Activated naive CD4-positive, alpha-beta T cell treated with anti-CD3 and anti-CD28 coated beads, Interleukin-2, amount 50 U/mL, for 16 hours (primary cell): ENCODE data around the gene RSBN1L.
"Not testable (repeated sequence)": the region's sequence is repeated elsewhere in the genome, so short reads cannot be mapped to it uniquely, and the experiment has no call there.

Experiments used
- DNase-seq: peaks from one replicate; pipeline ENCODE4 v3.0.0-alpha.2; 2020

Gene RSBN1L

DNA sequence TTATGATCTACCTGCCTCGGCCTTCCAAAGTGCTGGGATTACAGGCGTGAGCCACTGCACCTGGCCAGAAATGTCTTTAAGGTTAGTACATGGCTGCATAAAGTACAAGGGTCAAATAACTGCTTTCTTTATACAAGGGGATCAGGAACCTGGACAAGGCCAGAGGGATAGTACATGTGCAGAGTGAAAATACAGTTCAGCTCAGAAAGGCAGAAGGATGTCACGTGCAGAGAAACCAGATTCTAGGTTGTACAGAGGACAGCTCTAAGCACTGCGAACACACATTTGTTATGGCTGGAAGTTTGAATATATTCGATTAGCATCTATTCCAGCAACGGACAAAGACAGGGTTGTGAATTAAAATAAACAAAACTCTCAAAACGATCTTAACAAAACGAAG lies 6.0 kb upstream of the RSBN1L start:
- no peak for DNase-seq

- DNase-seq = no peak
Measured at GRCh38 chr7:77691892-77692491, 4.3 kb upstream of the RSBN1L start.

DNA sequence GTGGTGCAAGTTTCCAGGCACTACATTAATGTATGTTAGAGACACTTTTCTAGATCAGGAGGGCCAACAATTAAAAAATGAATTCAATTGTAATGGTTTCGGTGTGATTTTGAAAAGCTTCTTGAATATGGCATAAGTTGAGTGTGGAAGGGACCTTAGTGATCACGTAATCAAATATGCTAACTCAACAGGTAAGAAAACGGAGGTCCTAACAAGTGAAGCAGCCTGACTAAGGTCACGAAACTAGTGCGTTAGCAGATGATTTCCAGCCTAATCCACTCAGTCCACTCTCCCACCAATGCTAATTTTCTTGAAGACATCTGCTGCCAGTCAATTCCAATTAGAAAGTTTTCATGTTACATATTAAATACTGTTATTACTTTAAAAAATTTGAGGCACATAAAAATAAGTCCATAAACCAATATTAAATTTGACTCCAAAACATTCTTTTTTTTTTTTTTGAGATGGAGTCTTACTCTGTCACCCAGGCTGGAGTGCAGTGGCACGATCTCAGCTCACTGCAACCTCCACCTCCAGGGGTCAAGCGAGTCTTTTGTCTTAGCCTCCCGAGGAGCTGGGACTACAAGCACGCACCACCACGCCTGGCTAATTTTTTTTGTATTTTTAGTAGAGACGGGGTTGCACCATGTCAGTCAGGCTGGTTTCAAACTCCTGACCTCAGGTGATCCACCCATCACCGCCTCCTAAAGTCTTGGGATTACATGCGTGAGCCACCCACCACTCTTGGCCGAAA lies 2.3 kb upstream of the RSBN1L start:
- DNase-seq = no peak

GRCh38 chr7:77696643-77697534 lies 630 bp downstream of the RSBN1L start:
- DNase-seq = peak; percentile 73

DNA sequence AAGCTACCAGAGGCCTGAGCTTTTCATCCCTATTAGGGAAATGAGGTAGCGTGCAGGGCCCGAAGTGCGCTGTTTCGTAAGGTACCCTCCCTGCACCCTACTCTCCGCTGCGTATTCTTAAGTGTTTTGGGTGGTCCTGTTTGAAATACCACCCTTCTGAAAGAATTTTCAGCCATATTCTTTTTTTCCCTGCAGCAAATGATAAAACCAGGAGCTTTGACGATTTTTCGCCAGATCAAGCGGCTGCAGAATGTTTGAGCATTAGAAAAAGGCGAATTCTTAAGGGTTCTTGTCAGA lies 1.2 kb downstream of the RSBN1L start:
- peak; percentile 20 for DNase-seq

DNA sequence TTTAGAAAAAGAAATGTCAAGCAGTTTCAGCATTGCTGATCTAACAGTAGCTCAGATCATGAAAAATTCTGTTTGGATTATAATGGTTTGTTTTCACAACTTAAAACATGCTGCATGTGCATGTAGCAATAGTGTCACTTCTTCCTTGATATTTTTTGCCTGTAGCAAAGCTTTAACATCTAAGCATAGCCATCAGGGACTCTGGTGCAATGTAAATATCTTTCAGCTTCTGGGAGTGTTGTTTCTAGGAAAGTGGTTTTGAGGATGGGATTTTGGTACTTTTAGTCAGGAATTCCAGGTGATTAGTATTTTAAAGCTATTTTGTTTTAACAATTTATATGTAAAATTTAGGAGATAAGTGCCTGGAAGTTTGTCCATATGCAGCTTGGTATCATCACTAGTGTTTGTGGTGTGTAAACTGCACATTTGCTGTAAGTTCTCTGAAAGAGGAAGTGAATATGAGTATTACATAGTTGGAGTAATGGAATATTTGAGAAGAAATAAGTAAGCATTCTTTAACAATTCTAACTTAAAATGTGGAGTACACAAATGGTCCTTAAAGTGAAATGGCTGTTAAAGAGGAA lies 1.9 kb downstream of the RSBN1L start:
- DNase-seq = no peak

DNA sequence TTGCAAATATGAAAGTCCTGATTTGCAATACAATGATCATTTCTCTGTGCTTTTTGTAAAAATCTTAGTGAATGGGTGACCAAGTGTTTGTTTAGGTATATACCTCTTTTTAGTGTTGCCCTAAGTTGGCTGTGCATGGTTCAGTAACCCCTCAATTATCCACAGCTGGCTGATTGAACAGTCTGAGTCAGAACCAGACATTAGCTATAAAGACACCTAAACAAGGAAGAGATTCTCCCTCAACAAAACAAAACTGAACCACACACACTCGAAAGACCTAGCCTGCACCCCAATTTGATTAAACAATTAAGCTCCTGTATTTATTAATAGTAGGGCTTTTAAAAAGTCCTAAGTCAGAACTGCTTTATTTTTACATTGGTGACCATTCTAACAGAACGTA lies 2.8 kb downstream of the RSBN1L start:
- no peak for DNase-seq

DNA sequence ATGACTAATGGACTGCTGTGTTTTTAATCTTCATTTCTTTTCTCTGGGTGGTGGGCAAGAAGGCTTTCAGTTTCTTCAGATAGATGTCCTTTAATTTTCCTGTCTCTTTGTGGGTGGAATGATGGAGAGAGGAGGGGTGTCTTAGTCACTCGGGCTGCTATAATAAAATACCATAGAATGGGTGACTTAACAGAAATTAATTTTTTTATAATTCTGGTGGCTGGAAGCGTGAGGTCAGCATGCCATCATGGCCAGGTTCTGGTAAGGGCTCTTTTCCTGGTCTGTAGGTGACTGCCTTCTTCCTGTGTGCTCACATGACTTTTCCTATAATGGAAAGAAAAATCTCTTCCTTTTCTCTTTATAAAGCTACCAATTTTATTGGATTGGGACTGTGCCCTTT lies 6.3 kb downstream of the RSBN1L start:
- no peak for DNase-seq

DNA sequence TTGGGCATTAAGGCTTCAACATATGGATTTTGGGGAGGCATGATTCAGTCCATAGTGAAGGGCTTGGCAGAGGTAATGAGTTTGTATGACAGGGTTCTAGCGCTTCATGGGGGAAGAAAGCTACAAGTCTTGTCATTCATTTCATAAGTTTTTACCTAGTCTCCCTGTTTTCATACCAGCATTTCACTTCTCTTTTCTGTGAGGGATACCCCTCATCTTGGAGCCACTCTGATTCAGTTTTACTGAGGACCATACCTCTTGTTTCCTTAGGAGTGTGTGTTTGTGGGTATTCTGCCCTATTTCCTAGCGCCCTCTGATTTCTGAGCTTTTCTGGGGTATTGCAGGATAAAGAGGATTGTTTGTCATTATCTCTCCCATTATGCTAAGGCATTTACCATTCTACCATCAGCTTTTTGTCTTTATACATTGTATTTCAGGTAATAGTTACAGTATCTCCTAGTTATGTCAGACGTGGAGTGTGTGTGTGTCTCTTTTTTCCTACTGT lies 6.8 kb downstream of the RSBN1L start:
- no peak for DNase-seq

- not testable (repeated sequence) for DNase-seq
Measured at GRCh38 chr7:77703669-77704068, 7.4 kb downstream of the RSBN1L start.

GRCh38 chr7:77707504-77707992 lies 11.3 kb downstream of the RSBN1L start:
- DNase-seq = no peak

DNA sequence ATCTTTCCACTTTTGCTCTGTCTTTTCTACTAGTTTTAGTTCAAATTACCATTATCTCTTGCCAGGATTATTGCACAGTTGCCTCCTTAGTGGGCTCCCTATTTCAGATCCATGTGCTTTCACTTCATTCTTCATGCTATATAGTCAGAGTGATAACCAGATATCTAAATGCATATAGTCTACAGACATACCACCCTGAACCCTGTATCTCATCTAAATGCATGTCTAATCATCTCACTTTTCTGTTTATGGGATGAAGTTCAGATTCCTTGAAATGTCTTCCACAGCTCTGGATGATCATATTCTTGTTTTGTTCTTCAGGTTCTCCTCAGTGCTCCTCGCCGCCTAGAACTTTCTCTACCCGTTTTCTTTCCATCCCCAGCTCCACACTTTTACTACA lies 13.8 kb downstream of the RSBN1L start:
- no peak for DNase-seq

DNA sequence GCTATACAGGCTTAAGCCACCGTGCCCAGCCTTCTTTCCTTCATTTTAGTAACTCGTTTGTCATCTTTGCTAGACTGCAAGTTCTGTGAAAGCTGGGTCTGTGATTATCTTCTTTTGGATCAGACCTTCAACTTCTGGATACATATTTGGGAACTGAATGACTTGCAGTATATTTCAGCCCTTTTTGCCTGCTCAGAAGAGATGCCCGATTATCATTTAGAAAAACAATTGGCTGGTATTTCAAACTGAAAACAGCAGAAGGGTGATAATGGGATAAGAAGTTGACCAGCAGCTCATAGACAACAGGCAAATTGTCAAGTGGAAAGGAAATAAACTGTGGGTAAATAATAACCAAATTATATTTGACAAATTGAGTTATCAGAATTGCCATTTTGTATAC lies 14.6 kb downstream of the RSBN1L start:
- no peak for DNase-seq

DNA sequence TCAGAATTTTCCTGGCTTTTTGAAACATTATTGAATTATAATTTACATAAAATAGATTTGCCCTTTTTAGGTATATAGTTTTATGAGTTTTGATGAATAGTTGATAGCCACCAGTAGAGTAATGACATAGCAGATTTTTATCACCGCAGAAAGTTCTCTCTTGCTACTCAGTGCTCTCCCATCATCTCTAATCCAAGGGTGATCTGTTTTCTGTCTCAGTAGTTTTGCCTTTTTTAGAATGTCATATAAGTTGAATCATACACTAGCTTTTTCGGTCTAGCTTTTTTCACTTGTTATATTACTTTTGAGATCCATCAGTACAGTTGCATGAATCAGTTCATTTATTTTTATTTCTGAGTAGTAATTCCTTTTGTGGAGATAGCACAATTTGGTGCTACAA lies 17.9 kb downstream of the RSBN1L start:
- DNase-seq = no peak

GRCh38 chr7:77714931-77715330 lies 18.7 kb downstream of the RSBN1L start:
- DNase-seq = not testable (repeated sequence)

- DNase-seq = no peak
Measured at GRCh38 chr7:77716804-77717203, 20.5 kb downstream of the RSBN1L start.

GRCh38 chr7:77717566-77717965 lies 21.3 kb downstream of the RSBN1L start:
- not testable (repeated sequence) for DNase-seq

DNA sequence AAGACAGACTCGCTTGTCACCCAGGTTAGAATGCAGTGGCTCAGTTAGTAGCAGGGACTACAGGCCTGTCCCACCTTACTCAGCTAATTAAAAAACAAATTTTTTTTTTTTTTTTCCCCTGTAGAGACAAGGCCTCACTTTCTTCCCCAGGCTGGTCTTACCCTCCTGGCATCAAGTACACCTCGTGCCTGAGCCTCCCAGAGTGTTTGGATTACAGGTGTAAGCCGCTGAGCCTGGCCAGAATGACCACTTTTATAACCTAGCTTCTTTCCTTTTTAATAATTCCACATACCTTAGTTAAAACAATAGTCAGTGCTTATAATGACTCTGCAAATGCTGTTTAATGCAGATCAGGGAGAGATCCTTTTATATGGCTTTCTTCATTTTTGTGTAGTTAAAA lies 31.3 kb downstream of the RSBN1L start:
- DNase-seq = no peak

- DNase-seq = no peak
Measured at GRCh38 chr7:77727936-77728701, 31.9 kb downstream of the RSBN1L start.

- no peak for DNase-seq
Measured at GRCh38 chr7:77729574-77730348, 33.5 kb downstream of the RSBN1L start.

GRCh38 chr7:77731716-77732115 lies 35.5 kb downstream of the RSBN1L start:
- DNase-seq = no peak
